PFSK-1 (cell line): ENCODE measurements around the gene UQCRQ.

Experiments
- FOXP2 ChIP-seq: optimal IDR thresholded peaks from 2 replicates; pipeline ENCODE3; 2011; ENCODE audit warnings: borderline replicate concordance, control low read depth, inconsistent platforms; ENCODE audit not compliant: insufficient read depth; ENCODE audit errors: extremely low read length, extremely low read depth
- POLR2AphosphoS5 ChIP-seq: IDR thresholded peaks from 2 replicates; pipeline ENCODE4 v1.6.1; 2012; ENCODE audit warnings: low read depth, mild to moderate bottlenecking, control low read depth, low read length, moderate library complexity
- SIN3A ChIP-seq: IDR thresholded peaks from 2 replicates; pipeline ENCODE4 v1.6.1; 2012; ENCODE audit warnings: mild to moderate bottlenecking, low read length, moderate library complexity, borderline replicate concordance; ENCODE audit not compliant: insufficient read depth
- TAF1 ChIP-seq: IDR thresholded peaks from 2 replicates; pipeline ENCODE4 v1.6.1; 2012; ENCODE audit warnings: low read length, control low read depth, borderline replicate concordance; ENCODE audit not compliant: insufficient read depth
- TF ChIP-seq, protein P1 (sequence below), 2 experiments: IDR thresholded peaks; 2 replicates each; pipeline versions ENCODE4 v1.6.1 to v1.8.0; 2011 to 2012; ENCODE audit warnings: low read depth in 2 of 2, low read length in 2 of 2, control low read depth in 1 of 2, inconsistent platforms in 1 of 2, mild to moderate bottlenecking in 1 of 2, moderate library complexity in 1 of 2; ENCODE audit not compliant: insufficient read depth in 1 of 2

DNA sequence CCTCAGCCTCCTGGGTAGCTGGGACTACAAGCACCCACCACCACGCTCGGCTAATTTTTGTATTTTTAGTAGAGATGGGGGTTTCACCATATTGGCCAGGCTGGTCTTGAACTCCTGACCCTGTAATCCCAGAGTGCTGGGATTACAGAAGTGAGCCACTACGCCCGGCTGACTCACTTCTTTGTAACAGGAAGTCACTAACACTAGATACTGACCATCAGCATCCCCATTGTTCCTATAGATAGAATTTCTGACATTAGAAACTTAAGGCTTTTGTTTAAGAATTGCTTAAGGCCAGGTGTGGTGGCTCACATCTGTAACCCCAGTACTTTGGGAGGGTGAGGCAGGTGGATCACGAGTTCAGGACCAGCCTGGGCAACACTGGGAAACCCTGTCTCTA lies 49.2 kb downstream of the UQCRQ start:
- TF ChIP-seq POLR2AphosphoS5 (no peak), SIN3A (no peak), TAF1 (no peak), FOXP2 (no peak)
- TF ChIP-seq, protein P1, sequence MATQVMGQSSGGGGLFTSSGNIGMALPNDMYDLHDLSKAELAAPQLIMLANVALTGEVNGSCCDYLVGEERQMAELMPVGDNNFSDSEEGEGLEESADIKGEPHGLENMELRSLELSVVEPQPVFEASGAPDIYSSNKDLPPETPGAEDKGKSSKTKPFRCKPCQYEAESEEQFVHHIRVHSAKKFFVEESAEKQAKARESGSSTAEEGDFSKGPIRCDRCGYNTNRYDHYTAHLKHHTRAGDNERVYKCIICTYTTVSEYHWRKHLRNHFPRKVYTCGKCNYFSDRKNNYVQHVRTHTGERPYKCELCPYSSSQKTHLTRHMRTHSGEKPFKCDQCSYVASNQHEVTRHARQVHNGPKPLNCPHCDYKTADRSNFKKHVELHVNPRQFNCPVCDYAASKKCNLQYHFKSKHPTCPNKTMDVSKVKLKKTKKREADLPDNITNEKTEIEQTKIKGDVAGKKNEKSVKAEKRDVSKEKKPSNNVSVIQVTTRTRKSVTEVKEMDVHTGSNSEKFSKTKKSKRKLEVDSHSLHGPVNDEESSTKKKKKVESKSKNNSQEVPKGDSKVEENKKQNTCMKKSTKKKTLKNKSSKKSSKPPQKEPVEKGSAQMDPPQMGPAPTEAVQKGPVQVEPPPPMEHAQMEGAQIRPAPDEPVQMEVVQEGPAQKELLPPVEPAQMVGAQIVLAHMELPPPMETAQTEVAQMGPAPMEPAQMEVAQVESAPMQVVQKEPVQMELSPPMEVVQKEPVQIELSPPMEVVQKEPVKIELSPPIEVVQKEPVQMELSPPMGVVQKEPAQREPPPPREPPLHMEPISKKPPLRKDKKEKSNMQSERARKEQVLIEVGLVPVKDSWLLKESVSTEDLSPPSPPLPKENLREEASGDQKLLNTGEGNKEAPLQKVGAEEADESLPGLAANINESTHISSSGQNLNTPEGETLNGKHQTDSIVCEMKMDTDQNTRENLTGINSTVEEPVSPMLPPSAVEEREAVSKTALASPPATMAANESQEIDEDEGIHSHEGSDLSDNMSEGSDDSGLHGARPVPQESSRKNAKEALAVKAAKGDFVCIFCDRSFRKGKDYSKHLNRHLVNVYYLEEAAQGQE (IDR thresholded peaks at IDR 0.05; ENCODE audit: insufficient read depth in 1 of 2, low read depth in 2 of 2, low read length in 2 of 2), result no peak
